GM12874 (cell line): Measurements from ENCODE around the gene ADGRG6.

Experiments used
- TF ChIP-seq, protein P1 (sequence below): IDR thresholded peaks from 2 replicates; pipeline ENCODE4 v1.5.1; 2011; ENCODE audit warnings: low read depth, mild to moderate bottlenecking, control low read depth, low read length, moderate library complexity; ENCODE audit not compliant: insufficient read depth

The ADGRG6 gene

DNA sequence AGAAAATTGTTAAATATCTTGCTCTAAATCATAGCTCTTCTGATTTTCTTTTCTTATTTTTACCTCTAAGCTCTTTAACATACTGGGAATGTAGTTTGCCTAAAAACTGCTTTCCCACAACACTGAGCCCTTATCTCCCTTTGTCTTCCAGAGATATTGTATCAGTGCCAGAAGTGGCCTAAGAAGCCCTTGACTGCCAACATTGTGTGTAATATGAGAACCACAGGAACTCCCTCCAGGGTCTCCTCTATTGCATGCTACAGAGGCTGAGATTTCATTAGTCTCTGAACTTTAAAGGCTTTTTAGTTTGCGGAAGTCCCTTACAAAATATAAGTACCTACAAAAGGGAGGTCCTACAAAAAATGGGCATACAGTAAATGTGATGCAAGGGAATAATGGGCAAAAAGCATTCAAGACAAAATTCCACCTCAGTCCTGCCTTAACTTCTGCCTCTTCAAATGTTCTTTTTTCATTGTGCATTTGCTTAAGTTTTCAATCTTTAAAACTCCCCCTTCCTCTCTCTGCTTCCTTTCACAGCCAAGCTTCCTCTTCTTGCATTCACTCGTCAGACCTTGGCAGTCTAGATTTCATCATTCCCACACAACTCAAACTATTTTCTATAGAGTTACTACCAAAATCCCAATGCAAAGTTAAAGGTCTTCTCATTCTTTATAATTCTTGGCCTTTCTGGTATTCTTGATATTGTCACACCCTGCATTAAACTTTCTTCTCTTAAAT is 76.5 kb downstream of the ADGRG6 start:
- TF ChIP-seq, protein P1, sequence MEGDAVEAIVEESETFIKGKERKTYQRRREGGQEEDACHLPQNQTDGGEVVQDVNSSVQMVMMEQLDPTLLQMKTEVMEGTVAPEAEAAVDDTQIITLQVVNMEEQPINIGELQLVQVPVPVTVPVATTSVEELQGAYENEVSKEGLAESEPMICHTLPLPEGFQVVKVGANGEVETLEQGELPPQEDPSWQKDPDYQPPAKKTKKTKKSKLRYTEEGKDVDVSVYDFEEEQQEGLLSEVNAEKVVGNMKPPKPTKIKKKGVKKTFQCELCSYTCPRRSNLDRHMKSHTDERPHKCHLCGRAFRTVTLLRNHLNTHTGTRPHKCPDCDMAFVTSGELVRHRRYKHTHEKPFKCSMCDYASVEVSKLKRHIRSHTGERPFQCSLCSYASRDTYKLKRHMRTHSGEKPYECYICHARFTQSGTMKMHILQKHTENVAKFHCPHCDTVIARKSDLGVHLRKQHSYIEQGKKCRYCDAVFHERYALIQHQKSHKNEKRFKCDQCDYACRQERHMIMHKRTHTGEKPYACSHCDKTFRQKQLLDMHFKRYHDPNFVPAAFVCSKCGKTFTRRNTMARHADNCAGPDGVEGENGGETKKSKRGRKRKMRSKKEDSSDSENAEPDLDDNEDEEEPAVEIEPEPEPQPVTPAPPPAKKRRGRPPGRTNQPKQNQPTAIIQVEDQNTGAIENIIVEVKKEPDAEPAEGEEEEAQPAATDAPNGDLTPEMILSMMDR: no peak

- TF ChIP-seq, protein P1: no peak
Observed at GRCh38 chr6:142380626-142381025, 78.8 kb downstream of the ADGRG6 start.

GRCh38 chr6:142381181-142381580 is 79.4 kb downstream of the ADGRG6 start:
- TF ChIP-seq, protein P1: no peak

GRCh38 chr6:142381845-142382378 is 80.1 kb downstream of the ADGRG6 start:
- TF ChIP-seq, protein P1: no peak

GRCh38 chr6:142384519-142385254 is 82.9 kb downstream of the ADGRG6 start:
- TF ChIP-seq, protein P1: no peak

GRCh38 chr6:142385352-142385751 is 83.5 kb downstream of the ADGRG6 start:
- TF ChIP-seq, protein P1: no peak

- TF ChIP-seq, protein P1: no peak
Observed at GRCh38 chr6:142386657-142387056, 84.8 kb downstream of the ADGRG6 start.
